Liver (tissue), 9 donors: Measurements from ENCODE around the gene IL17REL. TPM values are rescaled to one million over a fixed set of nuclear protein-coding genes. Genes with fewer than 3 reads are reported as not detected.

Source experiments
- DNase-seq: peaks from one replicate; pipeline ENCODE4 v3.0.0-alpha.2; 2017; ENCODE audit warnings: low spot score
- H3K27ac ChIP-seq, 2 donors: one replicate each; pipeline ENCODE4 v1.7.0; 2013; ENCODE audit warnings: inconsistent platforms in 2 of 2, low read length in 2 of 2, control low read depth in 1 of 2, low read depth in 1 of 2, mild to moderate bottlenecking in 1 of 2
- H3K27me3 ChIP-seq, 4 donors: one replicate each; pipeline versions ENCODE4 v1.6.1 to v1.7.0; 2013; ENCODE audit warnings: low read length in 3 of 4, inconsistent platforms in 1 of 4, mild to moderate bottlenecking in 1 of 4, moderate library complexity in 1 of 4; ENCODE audit not compliant: control insufficient read depth in 4 of 4, insufficient read depth in 4 of 4
- H3K36me3 ChIP-seq, 4 donors: one replicate each; pipeline versions ENCODE4 v1.6.1 to v1.7.0; 2013; ENCODE audit warnings: low read length in 3 of 4, mild to moderate bottlenecking in 3 of 4, low read depth in 1 of 4, moderate library complexity in 1 of 4; ENCODE audit not compliant: control insufficient read depth in 4 of 4, insufficient read depth in 3 of 4
- H3K4me1 ChIP-seq, 4 donors: one replicate each; pipeline versions ENCODE4 v1.6.1 to v1.7.0; 2013; ENCODE audit warnings: low read length in 3 of 4, mild to moderate bottlenecking in 3 of 4, moderate library complexity in 1 of 4; ENCODE audit not compliant: control insufficient read depth in 4 of 4, insufficient read depth in 4 of 4
- H3K4me3 ChIP-seq, 3 donors: one replicate each; pipeline versions ENCODE4 v1.6.1 to v1.7.0; 2013; ENCODE audit warnings: low read length in 3 of 3, control low read depth in 1 of 3, low read depth in 1 of 3, mild to moderate bottlenecking in 1 of 3
- H3K9ac ChIP-seq, 2 donors: one replicate each; pipeline ENCODE4 v1.7.0; 2013; ENCODE audit warnings: low read length in 2 of 2, mild to moderate bottlenecking in 2 of 2, moderate library complexity in 2 of 2, control low read depth in 1 of 2, low read depth in 1 of 2
- H3K9me3 ChIP-seq, 4 donors: one replicate each; pipeline versions ENCODE4 v1.6.1 to v1.7.0; 2013; ENCODE audit warnings: low read length in 3 of 4; ENCODE audit not compliant: control insufficient read depth in 4 of 4
- FOXA1 ChIP-seq: IDR thresholded peaks from 2 replicates; pipeline ENCODE4 v1.6.1; 2016; ENCODE audit warnings: antibody characterized with exemption
- FOXA2 ChIP-seq: IDR thresholded peaks from 2 replicates; pipeline ENCODE4 v1.6.1; 2016; ENCODE audit warnings: antibody characterized with exemption
- HNF4A ChIP-seq, 2 donors: conservative IDR thresholded peaks; 2 replicates each; pipeline ENCODE4 v1.6.1; 2016; ENCODE audit warnings: antibody characterized with exemption in 2 of 2, mild to moderate bottlenecking in 2 of 2
- HNF4G ChIP-seq: IDR thresholded peaks from 2 replicates; pipeline ENCODE4 v1.6.1; 2016; ENCODE audit warnings: antibody characterized with exemption
- JUND ChIP-seq, 2 donors: IDR thresholded peaks; 2 replicates each; pipeline ENCODE4 v1.6.1; 2016; ENCODE audit warnings: antibody characterized with exemption in 2 of 2
- MAX ChIP-seq: IDR thresholded peaks from 2 replicates; pipeline ENCODE4 v1.6.1; 2016; ENCODE audit warnings: antibody characterized with exemption
- NR2F2 ChIP-seq: IDR thresholded peaks from 2 replicates; pipeline ENCODE4 v1.6.1; 2016; ENCODE audit warnings: antibody characterized with exemption
- RAD21 ChIP-seq, 2 donors: IDR thresholded peaks; 2 replicates each; pipeline ENCODE4 v1.6.1; 2016; ENCODE audit warnings: antibody characterized with exemption in 2 of 2, mild to moderate bottlenecking in 2 of 2
- REST ChIP-seq: IDR thresholded peaks from 2 replicates; pipeline ENCODE4 v1.6.1; 2016; ENCODE audit warnings: antibody characterized with exemption, mild to moderate bottlenecking
- RXRA ChIP-seq, 2 donors: IDR thresholded peaks; 2 replicates each; pipeline ENCODE4 v1.6.1; 2017 to 2018; ENCODE audit warnings: antibody characterized with exemption in 2 of 2, mild to moderate bottlenecking in 1 of 2
- SP1 ChIP-seq: IDR thresholded peaks from 2 replicates; pipeline ENCODE4 v1.6.1; 2018; ENCODE audit warnings: antibody characterized with exemption, mild to moderate bottlenecking
- TAF1 ChIP-seq: conservative IDR thresholded peaks from 2 replicates; pipeline ENCODE4 v1.6.1; 2016; ENCODE audit warnings: antibody characterized with exemption, mild to moderate bottlenecking
- YY1 ChIP-seq: IDR thresholded peaks from 2 replicates; pipeline ENCODE4 v1.6.1; 2016; ENCODE audit warnings: antibody characterized with exemption, mild to moderate bottlenecking
- WGBS: extraction: QIAGEN DNeasy Blood & Tissue Kit; methylation state at CpG from one replicate; pipeline ENCODE4 v1.1.7; 2013; 5-methylcytosine and 5-hydroxymethylcytosine counted together
- polyA plus RNA-seq, 2 donors: library from polyadenylated mRNA; stranded (reverse) in 1 of 2; unstranded in 1 of 2; fragments of 200-250 nt in 1 of 2; fragments of >200 nt in 1 of 2; fragmentation: Nextera tagmentation in 1 of 2; extraction: Ambion mirVana in 1 of 2; gene quantifications; one replicate each; pipeline versions ENCODE4 v1.2.1 to v1.2.3, GENCODE V29; 2013 to 2015
- total RNA-seq, 2 donors: library from RNA; depleted of rRNA; stranded (reverse); fragments of >200 nt; gene quantifications; one replicate each; pipeline ENCODE4 v1.2.3, GENCODE V29; 2014
- TF ChIP-seq, protein P1 (sequence below): IDR thresholded peaks from 2 replicates; pipeline ENCODE4 v1.6.1; 2016; ENCODE audit warnings: antibody characterized with exemption
- donor health status: healthy.
- donor health status: healthy.
- donor health status: healthy.
- donor health status: healthy.
- donor health status: healthy.

The IL17REL gene
- total and polyA plus RNA-seq, 4 donors = under 0.01 TPM; not detected in 3

DNA sequence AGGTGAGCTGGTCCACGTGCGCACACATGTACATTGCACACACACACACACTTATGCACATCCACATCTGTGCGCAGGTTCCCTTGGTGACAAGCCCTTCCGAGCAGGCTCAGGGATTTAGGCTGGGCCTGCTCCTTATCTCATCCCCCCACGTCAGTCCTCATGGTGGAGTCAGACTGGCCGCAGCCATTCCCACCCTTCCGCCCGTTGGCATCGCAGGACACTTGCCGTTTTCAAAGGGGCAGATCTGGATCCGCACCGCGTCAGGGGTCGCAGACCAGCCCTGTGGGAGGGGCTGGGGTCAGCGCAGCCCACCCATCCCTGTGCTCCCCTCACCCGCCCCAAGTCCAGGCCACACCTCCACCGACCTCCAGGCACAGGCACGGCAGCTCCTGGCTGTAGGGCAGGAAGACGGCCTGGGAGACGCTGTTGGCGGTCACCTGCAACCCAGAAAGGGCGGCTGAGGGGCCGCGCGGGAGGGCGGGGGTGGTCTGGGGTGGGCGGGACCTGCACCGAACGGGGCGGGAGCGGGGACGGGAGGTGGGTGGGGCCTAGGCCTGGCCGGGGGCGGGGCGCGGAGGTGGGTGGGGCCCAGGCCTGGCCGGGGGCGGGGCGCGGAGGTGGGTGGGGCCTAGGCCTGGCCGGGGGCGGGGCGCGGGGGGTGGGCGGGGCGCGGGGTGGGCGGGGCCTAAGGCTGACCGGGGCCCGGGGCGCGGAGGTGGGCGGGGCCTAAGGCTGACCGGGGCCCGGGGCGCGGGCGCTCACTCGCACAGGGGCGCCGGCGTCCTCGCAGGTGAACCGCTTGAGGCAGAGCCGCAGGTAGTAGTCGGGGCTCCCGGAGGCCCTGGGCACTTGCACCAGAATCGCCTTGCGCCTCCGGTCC is 13.3 kb downstream of the IL17REL start:
- no peak overlapping the region for H3K27ac ChIP-seq
- WGBS = 21% methylated on average over 65 of the region's 70 CpGs
- no peaks in the 10 kb centered on the region for H3K27me3 ChIP-seq
- no peaks in the 10 kb centered on the region for H3K9me3 ChIP-seq
- H3K36me3 ChIP-seq = no peaks in the 10 kb centered on the region
- peaks cover 0 to 3% (median 0%) of the 10 kb centered on the region in 4 donors for H3K4me1 ChIP-seq
- no peak overlapping the region for H3K4me3 ChIP-seq
- TF ChIP-seq HNF4A (conservative IDR thresholded peaks at IDR 0.05) (no peak), HNF4G (no peak), RAD21 (IDR thresholded peaks at IDR 0.05) (no peak), YY1 (no peak), TAF1 (no peak), SP1 (no peak), FOXA2 (no peak), REST (no peak), NR2F2 (no peak), FOXA1 (no peak), JUND (IDR thresholded peaks at IDR 0.05) (no peak)
- peak; percentile 55 for DNase-seq
- no peak overlapping the region for H3K9ac ChIP-seq

- Histone ChIP-seq H3K36me3 (no peaks in the 10 kb centered on the region), H3K4me3 (no peak overlapping the region), H3K27ac (no peak overlapping the region), H3K9ac (no peak overlapping the region), H3K9me3 (no peaks in the 10 kb centered on the region), H3K27me3 (no peaks in the 10 kb centered on the region), H3K4me1 (peaks cover 0 to 3% (median under 1%) of the 10 kb centered on the region in 4 donors)
- TF ChIP-seq TAF1 (no peak), NR2F2 (no peak)
- DNase-seq = no peak
- WGBS = 94% methylated on average over 14 of the region's 14 CpGs
Measured at GRCh38 chr22:49998718-49999062, 13.9 kb downstream of the IL17REL start.

DNA sequence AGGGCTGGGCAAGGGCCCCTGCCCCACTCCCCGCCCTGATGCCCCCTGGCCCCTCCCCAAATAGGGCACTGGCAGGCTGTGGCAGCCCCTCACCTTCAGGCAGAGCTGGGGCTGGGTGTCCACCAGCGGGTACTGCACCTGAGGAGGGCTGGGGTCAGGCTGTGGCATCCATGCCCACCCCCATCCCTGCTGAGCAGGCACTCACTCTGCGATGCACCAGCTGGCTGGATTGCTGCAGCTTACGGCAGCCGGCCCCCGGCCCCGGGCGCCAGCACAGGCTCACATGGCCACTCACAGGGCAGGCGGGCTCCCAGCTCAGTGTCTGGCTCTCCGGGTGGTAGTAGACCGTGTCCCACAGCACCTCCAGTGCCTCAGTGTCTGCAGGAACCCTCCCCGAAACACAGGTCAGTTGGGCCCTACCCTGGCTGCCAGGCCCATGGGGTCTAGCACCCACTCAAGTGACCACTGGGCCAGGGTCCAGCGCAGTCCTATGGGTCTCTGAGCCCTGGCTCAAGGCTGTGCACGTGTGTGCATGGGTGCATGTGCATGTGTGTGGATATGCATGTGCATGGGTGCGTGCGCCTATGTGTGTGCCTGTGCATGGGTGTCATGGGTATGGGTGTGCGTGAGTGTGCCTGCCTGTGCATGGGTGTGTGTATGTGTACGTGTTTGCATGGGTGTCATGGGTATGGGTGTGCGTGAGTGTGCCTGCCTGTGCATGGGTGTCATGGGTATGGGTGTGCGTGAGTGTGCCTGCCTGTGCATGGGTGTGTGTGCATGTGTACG is 14.4 kb downstream of the IL17REL start:
- Histone ChIP-seq H3K9ac (no peak overlapping the region), H3K4me1 (peaks cover 0 to 6% (median 2%) of the 10 kb centered on the region in 4 donors), H3K4me3 (no peak overlapping the region), H3K9me3 (no peaks in the 10 kb centered on the region), H3K36me3 (no peaks in the 10 kb centered on the region), H3K27me3 (no peaks in the 10 kb centered on the region), H3K27ac (no peak overlapping the region)
- TF ChIP-seq YY1 = no peak
- TF ChIP-seq MAX = no peak
- TF ChIP-seq FOXA2 = no peak
- no peak for TF ChIP-seq JUND (IDR thresholded peaks at IDR 0.05)
- TF ChIP-seq, protein P1, sequence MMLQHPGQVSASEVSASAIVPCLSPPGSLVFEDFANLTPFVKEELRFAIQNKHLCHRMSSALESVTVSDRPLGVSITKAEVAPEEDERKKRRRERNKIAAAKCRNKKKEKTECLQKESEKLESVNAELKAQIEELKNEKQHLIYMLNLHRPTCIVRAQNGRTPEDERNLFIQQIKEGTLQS = no peak
- no peak for TF ChIP-seq RXRA (IDR thresholded peaks at IDR 0.05)
- WGBS = 96% methylated on average over 21 of the region's 21 CpGs
- DNase-seq = no peak
